ENCODE results near the gene OSBPL1A. TPM values are rescaled to one million over a fixed set of nuclear protein-coding genes. Genes with fewer than 3 reads are reported as not detected.

The OSBPL1A gene
- total and polyA plus RNA-seq, 2 donors from 2014 or later = 27.0 to 40.3 TPM

DNA sequence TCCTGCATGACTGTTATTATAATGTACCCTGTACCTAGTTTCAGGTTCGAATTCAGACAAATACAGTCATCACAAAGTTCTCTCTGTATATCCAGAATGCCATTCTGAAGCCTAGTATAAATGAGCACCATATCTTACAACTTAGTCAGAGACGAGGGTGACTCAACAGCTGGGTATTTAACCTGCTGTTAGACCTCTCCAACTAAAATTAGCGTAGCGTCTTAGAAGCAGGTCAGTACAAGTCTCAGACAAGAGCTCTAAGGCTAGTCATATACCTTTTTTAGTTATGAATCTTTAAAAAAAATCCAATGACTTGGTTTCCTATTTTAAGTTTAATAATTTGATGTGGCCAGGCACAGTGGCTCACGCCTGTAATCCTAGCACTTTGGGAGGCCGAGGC, 184.7 kb downstream of the OSBPL1A start:
- H3K9ac ChIP-seq (ENCODE audit: low read length in 3 of 3) = no peak overlapping the region
- no peaks in the 10 kb centered on the region for H3K9me3 ChIP-seq (ENCODE audit: control insufficient read depth in 2 of 3, insufficient read depth in 1 of 3, low read length in 3 of 3)
- no peak for DNase-seq
- no peak for FAIRE-seq
- peaks cover 0 to 13% (median 9%) of the 10 kb centered on the region in 3 donors for H3K4me1 ChIP-seq (ENCODE audit: control insufficient read depth in 2 of 3, insufficient read depth in 2 of 3, low read depth in 1 of 3, low read length in 3 of 3)
- no peaks in the 10 kb centered on the region for H3K36me3 ChIP-seq (ENCODE audit: control insufficient read depth in 2 of 3, insufficient read depth in 3 of 3, low read length in 3 of 3)
- TF ChIP-seq, protein P1, sequence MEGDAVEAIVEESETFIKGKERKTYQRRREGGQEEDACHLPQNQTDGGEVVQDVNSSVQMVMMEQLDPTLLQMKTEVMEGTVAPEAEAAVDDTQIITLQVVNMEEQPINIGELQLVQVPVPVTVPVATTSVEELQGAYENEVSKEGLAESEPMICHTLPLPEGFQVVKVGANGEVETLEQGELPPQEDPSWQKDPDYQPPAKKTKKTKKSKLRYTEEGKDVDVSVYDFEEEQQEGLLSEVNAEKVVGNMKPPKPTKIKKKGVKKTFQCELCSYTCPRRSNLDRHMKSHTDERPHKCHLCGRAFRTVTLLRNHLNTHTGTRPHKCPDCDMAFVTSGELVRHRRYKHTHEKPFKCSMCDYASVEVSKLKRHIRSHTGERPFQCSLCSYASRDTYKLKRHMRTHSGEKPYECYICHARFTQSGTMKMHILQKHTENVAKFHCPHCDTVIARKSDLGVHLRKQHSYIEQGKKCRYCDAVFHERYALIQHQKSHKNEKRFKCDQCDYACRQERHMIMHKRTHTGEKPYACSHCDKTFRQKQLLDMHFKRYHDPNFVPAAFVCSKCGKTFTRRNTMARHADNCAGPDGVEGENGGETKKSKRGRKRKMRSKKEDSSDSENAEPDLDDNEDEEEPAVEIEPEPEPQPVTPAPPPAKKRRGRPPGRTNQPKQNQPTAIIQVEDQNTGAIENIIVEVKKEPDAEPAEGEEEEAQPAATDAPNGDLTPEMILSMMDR (IDR thresholded peaks at IDR 0.05; ENCODE audit: borderline replicate concordance, extremely low read depth, insufficient read depth) = no peak
- intact Hi-C loops (cut with DNase I) = no loop called here
- H3K4me3 ChIP-seq (ENCODE audit: low read length in 3 of 3) = no peak overlapping the region
- H3K27ac ChIP-seq (ENCODE audit: low read depth in 2 of 2, low read length in 2 of 2) = no peak overlapping the region
- H3K27me3 ChIP-seq (ENCODE audit: control insufficient read depth, insufficient read depth, low read length) = no peaks in the 10 kb centered on the region

DNA sequence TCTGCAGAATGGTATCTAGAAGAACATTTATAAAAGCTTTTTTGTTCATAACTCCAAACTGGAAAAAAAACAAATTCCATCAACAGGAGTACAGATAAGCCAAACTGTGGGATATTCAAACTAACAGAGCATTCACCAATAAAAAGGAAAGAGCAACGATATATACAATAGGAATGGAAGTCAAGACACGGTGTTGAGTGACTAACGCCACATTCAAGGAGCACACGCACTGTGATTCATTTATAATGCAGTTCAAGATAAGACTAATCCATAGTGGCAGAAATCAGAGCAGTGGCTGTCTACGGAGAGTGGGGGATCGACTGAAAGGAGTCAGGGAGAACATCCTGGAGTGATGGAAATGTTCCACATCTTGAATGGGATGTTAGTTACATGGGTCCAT, 188.1 kb downstream of the OSBPL1A start:
- TF ChIP-seq, protein P1 (IDR thresholded peaks at IDR 0.05; ENCODE audit: borderline replicate concordance, extremely low read depth, insufficient read depth) = no peak
- DNase-seq = no peak
- Histone ChIP-seq H3K27ac (ENCODE audit: low read depth in 2 of 2, low read length in 2 of 2) (no peak overlapping the region), H3K27me3 (ENCODE audit: control insufficient read depth, insufficient read depth, low read length) (no peaks in the 10 kb centered on the region), H3K9ac (ENCODE audit: low read length in 3 of 3) (no peak overlapping the region), H3K4me3 (ENCODE audit: low read length in 3 of 3) (no peak overlapping the region), H3K36me3 (ENCODE audit: control insufficient read depth in 2 of 3, insufficient read depth in 3 of 3, low read length in 3 of 3) (no peaks in the 10 kb centered on the region), H3K4me1 (ENCODE audit: control insufficient read depth in 2 of 3, insufficient read depth in 2 of 3, low read depth in 1 of 3, low read length in 3 of 3) (peaks cover 0 to 3% (median 2%) of the 10 kb centered on the region in 3 donors), H3K9me3 (ENCODE audit: control insufficient read depth in 2 of 3, insufficient read depth in 1 of 3, low read length in 3 of 3) (no peaks in the 10 kb centered on the region)
- FAIRE-seq = no peak
- intact Hi-C loops (cut with DNase I) = no loop called here

DNA sequence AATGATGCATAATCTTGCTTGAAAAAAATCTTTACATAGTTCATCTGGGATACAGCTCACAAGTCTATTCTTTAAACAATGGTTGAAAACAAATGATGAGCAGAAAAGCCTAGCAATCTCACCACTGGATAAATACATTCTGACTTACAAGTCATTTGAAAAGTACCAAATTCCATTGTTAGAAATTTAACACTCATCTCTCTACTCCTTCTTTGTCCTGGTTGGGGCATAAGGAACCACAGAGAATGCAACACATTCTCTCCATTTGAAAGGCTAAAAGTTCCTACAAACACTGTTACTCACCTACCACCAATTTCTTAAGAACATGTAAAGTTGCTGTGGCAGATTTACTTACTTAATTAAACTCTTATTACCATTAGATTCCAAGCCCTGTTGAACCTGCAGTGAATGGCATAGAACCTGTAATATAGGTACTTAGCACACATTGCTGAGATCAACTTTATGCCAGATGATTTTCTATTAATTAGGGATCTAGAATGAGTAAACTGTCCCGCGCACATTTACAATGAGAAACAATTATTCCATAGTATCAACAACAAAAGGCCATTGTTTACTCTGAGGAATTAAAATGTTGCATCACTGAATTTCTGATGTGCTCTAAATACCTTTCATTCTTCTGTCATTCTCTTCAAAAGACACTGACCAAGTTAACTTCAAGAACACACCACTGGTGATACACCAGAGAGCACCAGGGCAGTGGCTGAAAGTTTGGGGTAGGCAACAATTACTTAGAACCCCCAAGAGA, 189.2 kb downstream of the OSBPL1A start:
- Histone ChIP-seq H3K4me1 (ENCODE audit: control insufficient read depth in 2 of 3, insufficient read depth in 2 of 3, low read depth in 1 of 3, low read length in 3 of 3) (no peaks in the 10 kb centered on the region), H3K4me3 (ENCODE audit: low read length in 3 of 3) (no peak overlapping the region), H3K9ac (ENCODE audit: low read length in 3 of 3) (no peak overlapping the region), H3K27me3 (ENCODE audit: control insufficient read depth, insufficient read depth, low read length) (no peaks in the 10 kb centered on the region), H3K36me3 (ENCODE audit: control insufficient read depth in 2 of 3, insufficient read depth in 3 of 3, low read length in 3 of 3) (no peaks in the 10 kb centered on the region), H3K9me3 (ENCODE audit: control insufficient read depth in 2 of 3, insufficient read depth in 1 of 3, low read length in 3 of 3) (no peaks in the 10 kb centered on the region), H3K27ac (ENCODE audit: low read depth in 2 of 2, low read length in 2 of 2) (no peak overlapping the region)
- intact Hi-C loops (cut with DNase I) = no loop called here
- TF ChIP-seq, protein P1 (IDR thresholded peaks at IDR 0.05; ENCODE audit: borderline replicate concordance, extremely low read depth, insufficient read depth) = no peak
- DNase-seq = no peak
- no peak for FAIRE-seq

Data from kidney (tissue), 14 donors.